IMR-90 (cell line): ENCODE results near the gene WNK1. TPM values are rescaled to one million over a fixed set of nuclear protein-coding genes. Genes with fewer than 3 reads are reported as not detected.

Experiments
- ATAC-seq: fragments of 200-7000 bp; cut with Tn5 transposase; 2 replicates; pipeline ENCODE4 v1.9.1; 2020; ENCODE audit warnings: low read depth, mild to moderate bottlenecking, moderate library complexity
- BruUV-seq: library from RNA; stranded (reverse); fragments of 400-500 nt; replicated peaks from 2 replicates; lab custom pipeline; 2021; lab: Mats Ljungman, UMichigan
- CTCF ChIA-PET: fragments of 300-600 bp; formaldehyde crosslinking; extraction: SDS; loops from one replicate; lab custom pipeline; 2021; ENCODE audit warnings: antibody characterized with exemption; lab: Yijun Ruan, JAX
- POLR2A ChIA-PET: fragments of 300-600 bp; sonication (Branson Sonifier 250); formaldehyde crosslinking; loops from one replicate; lab custom pipeline; 2022; ENCODE audit warnings: antibody characterized with exemption; ENCODE audit not compliant: unreplicated experiment; lab: Charles Lee
- DNase-seq: peaks from one replicate; pipeline ENCODE4 v3.0.0; 2013
- H2AFZ ChIP-seq: replicated peaks from 2 replicates; pipeline ENCODE3; 2013; ENCODE audit warnings: low read length, mild to moderate bottlenecking; ENCODE audit not compliant: poor library complexity
- H2AK5ac ChIP-seq: 2 replicates; pipeline ENCODE4 v1.6.1; 2013; ENCODE audit warnings: low read depth, low read length, inconsistent platforms
- H2AK9ac ChIP-seq: replicated peaks from 2 replicates; pipeline ENCODE3; 2013; ENCODE audit warnings: mild to moderate bottlenecking, low read depth, low read length, moderate library complexity; ENCODE audit not compliant: poor library complexity
- H2BK120ac ChIP-seq: 2 replicates; pipeline ENCODE4 v1.6.1; 2013; ENCODE audit warnings: low read depth, low read length, inconsistent platforms
- H2BK15ac ChIP-seq: 3 replicates; pipeline ENCODE4 v1.6.1; 2013; ENCODE audit warnings: low read depth, low read length, inconsistent platforms
- H2BK20ac ChIP-seq: 2 replicates; pipeline ENCODE4 v1.6.1; 2013; ENCODE audit warnings: low read depth, mild to moderate bottlenecking, inconsistent platforms, low read length, moderate library complexity
- H2BK5ac ChIP-seq: 2 replicates; pipeline ENCODE4 v1.6.1; 2013; ENCODE audit warnings: mild to moderate bottlenecking, low read depth, low read length, inconsistent platforms; ENCODE audit not compliant: poor library complexity, severe bottlenecking
- H3K14ac ChIP-seq: replicated peaks from 2 replicates; pipeline ENCODE4 v1.6.1; 2013; ENCODE audit warnings: low read depth, low read length, inconsistent platforms
- H3K18ac ChIP-seq: 2 replicates; pipeline ENCODE4 v1.6.1; 2013; ENCODE audit warnings: low read depth, low read length, control low read depth
- H3K23ac ChIP-seq: 2 replicates; pipeline ENCODE4 v1.6.1; 2013; ENCODE audit warnings: low read depth, low read length, inconsistent platforms
- H3K27ac ChIP-seq: 2 replicates; pipeline ENCODE4 v1.5.1; 2013; ENCODE audit warnings: mild to moderate bottlenecking, control low read depth, low read length; ENCODE audit not compliant: insufficient read depth
- H3K27me3 ChIP-seq: 2 replicates; pipeline ENCODE4 v1.6.1; 2013; ENCODE audit warnings: low read length; ENCODE audit not compliant: control insufficient read depth, insufficient read depth
- H3K36me3 ChIP-seq: 2 replicates; pipeline ENCODE4 v1.6.1; 2013; ENCODE audit warnings: low read length, mixed read lengths; ENCODE audit not compliant: control insufficient read depth, insufficient read depth
- H3K4ac ChIP-seq: 2 replicates; pipeline ENCODE4 v1.6.1; 2013; ENCODE audit warnings: low read depth, low read length, inconsistent platforms
- H3K4me1 ChIP-seq: 2 replicates; pipeline ENCODE4 v1.6.1; 2013; ENCODE audit warnings: low read length, mixed read lengths; ENCODE audit not compliant: control insufficient read depth, insufficient read depth
- H3K4me2 ChIP-seq: 2 replicates; pipeline ENCODE4 v1.6.1; 2013; ENCODE audit warnings: low read depth, mild to moderate bottlenecking, control low read depth, low read length, moderate library complexity
- H3K4me3 ChIP-seq: 2 replicates; pipeline ENCODE4 v1.5.1; 2013; ENCODE audit warnings: low read depth, mild to moderate bottlenecking, control low read depth, low read length, moderate library complexity; ENCODE audit not compliant: insufficient read depth
- H3K56ac ChIP-seq: 2 replicates; pipeline ENCODE4 v1.6.1; 2013; ENCODE audit warnings: low read length, inconsistent platforms; ENCODE audit not compliant: insufficient read depth; ENCODE audit errors: extremely low read depth
- H3K79me1 ChIP-seq, 2 experiments: 2 replicates each; pipeline ENCODE4 v1.6.1; 2013; ENCODE audit warnings: low read length in 2 of 2, inconsistent platforms in 1 of 2, low read depth in 1 of 2
- H3K9ac ChIP-seq: 2 replicates; pipeline ENCODE4 v1.6.1; 2013; ENCODE audit warnings: low read depth, low read length, control low read depth
- H3K9me1 ChIP-seq: 2 replicates; pipeline ENCODE4 v1.6.1; 2013; ENCODE audit warnings: low read length, inconsistent platforms; ENCODE audit not compliant: insufficient read depth
- H3K9me3 ChIP-seq: 2 replicates; pipeline ENCODE4 v1.6.1; 2013; ENCODE audit warnings: low read length; ENCODE audit not compliant: control insufficient read depth, insufficient read depth
- H4K20me1 ChIP-seq: 2 replicates; pipeline ENCODE4 v1.6.1; 2013; ENCODE audit warnings: low read length, inconsistent platforms; ENCODE audit not compliant: insufficient read depth
- H4K5ac ChIP-seq: 2 replicates; pipeline ENCODE4 v1.6.1; 2013; ENCODE audit warnings: mild to moderate bottlenecking, low read depth, low read length, control low read depth
- H4K8ac ChIP-seq, 2 experiments: 2 replicates each; pipeline ENCODE4 v1.6.1; 2013; ENCODE audit warnings: low read depth in 2 of 2, low read length in 2 of 2, control low read depth in 1 of 2, inconsistent platforms in 1 of 2
- H4K91ac ChIP-seq: 2 replicates; pipeline ENCODE4 v1.6.1; 2013; ENCODE audit warnings: low read depth, low read length, inconsistent platforms; ENCODE audit not compliant: insufficient read depth
- MAZ ChIP-seq: IDR thresholded peaks from 2 replicates; pipeline ENCODE4 v1.6.1; 2012; ENCODE audit warnings: low read depth, mild to moderate bottlenecking, low read length, improper control_type of control experiment, moderate library complexity, borderline replicate concordance
- MXI1 ChIP-seq: IDR thresholded peaks from 2 replicates; pipeline ENCODE4 v1.6.1; 2012; ENCODE audit warnings: low read depth, mild to moderate bottlenecking, low read length, moderate library complexity, borderline replicate concordance
- RCOR1 ChIP-seq: IDR thresholded peaks from 2 replicates; pipeline ENCODE4 v1.6.1; 2012; ENCODE audit warnings: mild to moderate bottlenecking, low read length, improper control_type of control experiment; ENCODE audit not compliant: insufficient replicate concordance
- SMC3 ChIP-seq: fragments of 150-350 bp; IDR thresholded peaks from 2 replicates; pipeline ENCODE4 v1.6.1; 2016; ENCODE audit warnings: low read depth, mild to moderate bottlenecking, antibody characterized with exemption, low read length, moderate library complexity
- dilution Hi-C: fragments of 300-500 bp; cut with HindIII; formaldehyde crosslinking; loops from one replicate; pipeline ENCODE4 v1.14.3; 2018; ENCODE audit warnings: low sequenced_read_pairs; ENCODE audit not compliant: unreplicated experiment
- in situ Hi-C: fragments of 300-500 bp; cut with MboI; formaldehyde crosslinking; loops from 3 replicates; pipeline ENCODE4 v1.14.3; 2019; ENCODE audit warnings: low sequenced_read_pairs, inconsistent platforms, mixed read lengths
- intact Hi-C: fragments of 100-400 bp; cut with micrococcal nuclease; formaldehyde crosslinking; loops from 2 replicates; pipeline ENCODE4 v1.10.0; 2022
- polyA plus RNA-seq, 3 experiments: library from polyadenylated mRNA; depleted of rRNA; stranded (reverse); fragments of >200 nt; gene quantifications; 2 replicates each; pipeline ENCODE4 v1.2.3, GENCODE V29; 2012; ENCODE audit warnings: low replicate concordance in 1 of 3
- total RNA-seq: library from RNA; depleted of rRNA; stranded (reverse); fragments of >200 nt; gene quantifications from 2 replicates; pipeline ENCODE4 v1.2.3, GENCODE V29; 2012

Gene WNK1
- total and polyA plus RNA-seq, 2 of the 4 experiments (the other 2 are of a cell fraction), result 36.9 to 42.8 TPM

GRCh38 chr12:954741-955140 is 202.4 kb downstream of the WNK1 start:
- Histone ChIP-seq H2AK9ac (no peak overlapping the region), H3K36me3 (no peaks in the 10 kb centered on the region), H3K4ac (no peak overlapping the region), H4K91ac (no peak overlapping the region), H2BK120ac (no peak overlapping the region), H3K27me3 (no peaks in the 10 kb centered on the region), H2AFZ (no peak overlapping the region), H3K4me2 (no peak overlapping the region), H3K9ac (no peak overlapping the region), H3K18ac (no peak overlapping the region), H3K9me1 (0 out of 2 replicates have a peak, but pooled peaks cover 3% of the 10 kb centered on the region), H3K14ac (no peak overlapping the region), H3K4me1 (no peaks in the 10 kb centered on the region), H2BK15ac (no peak overlapping the region), H4K5ac (no peak overlapping the region), H4K20me1 (no peaks in the 10 kb centered on the region), H3K79me1 (no peaks in the 10 kb centered on the region), H4K8ac (no peak overlapping the region), H3K27ac (no peak overlapping the region), H2BK5ac (no peak overlapping the region), H2AK5ac (no peak overlapping the region), H3K4me3 (no peak overlapping the region), H3K56ac (no peak overlapping the region), H3K9me3 (no peaks in the 10 kb centered on the region), H2BK20ac (no peak overlapping the region), H3K23ac (no peak overlapping the region)
- dilution Hi-C loops, result no loop called here
- intact Hi-C loops, result no loop called here
- in situ Hi-C loops, result loop anchor here (10.0 kb wide), 1 partner anchor 380 kb away; no protein-coding TSS in a partner anchor
- ATAC-seq (no peak), DNase-seq (no peak)
- POLR2A ChIA-PET, result no interaction called here
- no peak for TF ChIP-seq MXI1
- no peak for TF ChIP-seq RCOR1
- no peak for TF ChIP-seq SMC3
- no peak for TF ChIP-seq MAZ
- CTCF ChIA-PET, result no interaction called here
- BruUV-seq, result no TSS peak
